ENCODE results near the gene GMFB.

- TF ChIP-seq FOSL1 (tag; conservative IDR thresholded peaks at IDR 0.05) (no peak), TRIM24 (IDR thresholded peaks at IDR 0.05) (no peak), ZNF311 (CRISPR knock-in tag; IDR thresholded peaks at IDR 0.05) (no peak), ZFX (CRISPR knock-in tag; IDR thresholded peaks at IDR 0.05) (no peak), CBX8 (IDR thresholded peaks at IDR 0.05; ENCODE audit: borderline replicate concordance, extremely low read depth, low read depth, low read length, poor library complexity, severe bottlenecking) (no peak), KDM5B (IDR thresholded peaks at IDR 0.05; ENCODE audit: insufficient replicate concordance, low read depth, low read length) (no peak), BHLHE40 (IDR thresholded peaks at IDR 0.05; ENCODE audit: low read length) (no peak), CCNT2 (IDR thresholded peaks at IDR 0.05; ENCODE audit: borderline replicate concordance, extremely low read depth, insufficient read length, low read depth, low read length) (no peak), E2F4 (CRISPR knock-in tag; IDR thresholded peaks at IDR 0.05; ENCODE audit: low read depth) (no peak), FOXK2 (conservative IDR thresholded peaks at IDR 0.05 in 1 of 2, IDR thresholded peaks at IDR 0.05 in 1 of 2; ENCODE audit: low read depth in 2 of 2) (no peak), CTCF (IDR thresholded peaks at IDR 0.05 in 2 of 3, conservative IDR thresholded peaks at IDR 0.05 in 1 of 3; ENCODE audit: insufficient read depth in 2 of 3, low read depth in 1 of 3, low read length in 3 of 3) (no peak)
These were observed 31.2 kb downstream of the GMFB start for GRCh38 chr14:54457609-54457996.
